Astrocyte of the cerebellum (primary cell): ENCODE measurements around the gene PRKN.
A peak's percentile ranks its signal among the peaks of the same experiment; 100 is the strongest.

Experiments used
- DNase-seq: peaks from one replicate; pipeline ENCODE4 v3.0.0-alpha.2; 2011; ENCODE audit warnings: low read depth
- H3K4me3 ChIP-seq: 2 replicates; pipeline ENCODE4 v1.5.1; 2011; ENCODE audit warnings: mild to moderate bottlenecking, low read depth, low read length, moderate library complexity
- in situ Hi-C: cut with HindIII; loops from 2 replicates; pipeline ENCODE4 v1.10.0; 2017; ENCODE audit warnings: low sequenced_read_pairs
- TF ChIP-seq, protein P1 (sequence below): IDR thresholded peaks from 2 replicates; pipeline ENCODE4 v1.5.1; 2012; ENCODE audit warnings: low read length, low read depth, moderate library complexity, mild to moderate bottlenecking; ENCODE audit errors: missing control alignments

Gene PRKN

DNA sequence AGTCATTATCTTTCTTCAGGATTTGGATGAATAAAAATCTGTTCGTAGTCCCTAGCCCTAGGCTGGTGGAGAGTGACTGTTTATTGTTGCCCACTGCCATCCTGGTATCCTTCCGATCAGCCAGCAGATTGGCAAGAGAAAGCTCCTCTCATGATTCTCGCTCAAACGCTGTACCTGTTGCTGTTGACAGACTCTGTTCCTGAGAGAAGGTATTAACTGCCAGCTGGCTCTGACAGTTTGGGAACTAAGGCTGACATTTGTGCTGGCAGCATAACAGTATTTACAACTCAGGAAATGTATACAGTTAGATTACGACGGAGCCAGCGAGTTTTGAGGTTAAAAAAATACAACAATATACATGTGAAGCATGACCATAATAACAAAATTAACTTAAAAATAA is 674.5 kb downstream of the PRKN start:
- no peak for DNase-seq
- in situ Hi-C loops: no loop called here
- no peak overlapping the region for H3K4me3 ChIP-seq
- TF ChIP-seq, protein P1, sequence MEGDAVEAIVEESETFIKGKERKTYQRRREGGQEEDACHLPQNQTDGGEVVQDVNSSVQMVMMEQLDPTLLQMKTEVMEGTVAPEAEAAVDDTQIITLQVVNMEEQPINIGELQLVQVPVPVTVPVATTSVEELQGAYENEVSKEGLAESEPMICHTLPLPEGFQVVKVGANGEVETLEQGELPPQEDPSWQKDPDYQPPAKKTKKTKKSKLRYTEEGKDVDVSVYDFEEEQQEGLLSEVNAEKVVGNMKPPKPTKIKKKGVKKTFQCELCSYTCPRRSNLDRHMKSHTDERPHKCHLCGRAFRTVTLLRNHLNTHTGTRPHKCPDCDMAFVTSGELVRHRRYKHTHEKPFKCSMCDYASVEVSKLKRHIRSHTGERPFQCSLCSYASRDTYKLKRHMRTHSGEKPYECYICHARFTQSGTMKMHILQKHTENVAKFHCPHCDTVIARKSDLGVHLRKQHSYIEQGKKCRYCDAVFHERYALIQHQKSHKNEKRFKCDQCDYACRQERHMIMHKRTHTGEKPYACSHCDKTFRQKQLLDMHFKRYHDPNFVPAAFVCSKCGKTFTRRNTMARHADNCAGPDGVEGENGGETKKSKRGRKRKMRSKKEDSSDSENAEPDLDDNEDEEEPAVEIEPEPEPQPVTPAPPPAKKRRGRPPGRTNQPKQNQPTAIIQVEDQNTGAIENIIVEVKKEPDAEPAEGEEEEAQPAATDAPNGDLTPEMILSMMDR: no peak

DNA sequence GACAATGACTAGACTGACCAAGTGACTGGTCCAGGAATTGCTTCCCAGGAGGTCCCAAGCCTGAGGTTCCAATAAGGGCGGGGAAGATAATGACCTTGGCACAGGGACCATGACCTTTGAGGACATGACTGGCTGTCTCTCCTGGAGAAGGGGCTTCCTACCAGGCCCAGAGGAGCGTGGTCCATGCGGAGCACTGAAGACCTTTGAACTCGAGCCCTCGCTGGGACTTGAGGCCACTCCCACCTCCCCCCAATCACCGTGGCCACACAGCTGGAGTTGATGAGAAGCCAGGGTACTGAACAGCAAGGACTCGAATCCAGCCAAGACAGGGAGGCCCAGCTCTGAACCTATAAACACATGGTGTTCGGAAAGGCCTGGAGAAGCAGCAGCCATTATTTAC is 677.0 kb downstream of the PRKN start:
- H3K4me3 ChIP-seq: no peak overlapping the region
- TF ChIP-seq, protein P1: no peak
- in situ Hi-C loops: no loop called here
- DNase-seq: no peak

DNA sequence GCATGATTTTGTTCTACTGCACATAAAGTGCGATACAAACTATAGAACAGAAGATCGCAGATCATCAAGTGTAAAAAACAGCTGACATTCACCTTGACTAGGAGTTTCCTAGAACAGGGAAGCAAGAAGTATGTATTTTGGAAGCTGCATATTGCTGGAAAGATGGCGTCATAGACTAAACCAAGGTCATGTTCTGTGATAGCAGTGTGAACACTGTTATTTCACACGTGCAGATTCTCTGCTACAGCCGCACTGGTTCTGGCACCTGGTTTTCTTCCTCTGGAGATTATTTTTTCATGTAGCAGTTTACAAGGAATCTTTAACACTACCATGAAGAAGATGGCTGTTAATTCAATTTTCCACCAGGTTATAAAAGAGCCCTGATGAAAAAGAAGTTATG is 681.2 kb downstream of the PRKN start:
- in situ Hi-C loops: no loop called here
- H3K4me3 ChIP-seq: no peak overlapping the region
- TF ChIP-seq, protein P1: no peak
- no peak for DNase-seq

DNA sequence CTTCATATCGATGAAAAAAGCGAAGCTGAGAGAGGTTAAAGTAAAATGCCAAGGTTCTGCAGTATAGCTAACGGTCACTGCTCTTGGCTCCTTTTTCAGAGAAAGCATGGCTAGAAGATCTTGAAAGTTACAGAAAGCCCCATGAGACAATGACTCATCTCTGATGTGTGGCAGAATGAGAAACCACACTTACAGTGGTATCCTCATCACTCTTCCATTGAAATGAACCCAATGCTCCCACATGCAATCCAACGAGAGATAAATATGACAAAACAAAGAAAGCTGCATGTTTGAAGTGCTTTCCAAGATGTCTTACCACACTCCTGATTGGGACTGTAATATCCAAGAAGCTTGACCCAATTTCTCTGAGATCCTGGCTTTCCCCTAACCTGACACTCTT is 694.9 kb downstream of the PRKN start:
- in situ Hi-C loops: no loop called here
- no peak overlapping the region for H3K4me3 ChIP-seq
- TF ChIP-seq, protein P1: no peak
- DNase-seq: peak; percentile 65

DNA sequence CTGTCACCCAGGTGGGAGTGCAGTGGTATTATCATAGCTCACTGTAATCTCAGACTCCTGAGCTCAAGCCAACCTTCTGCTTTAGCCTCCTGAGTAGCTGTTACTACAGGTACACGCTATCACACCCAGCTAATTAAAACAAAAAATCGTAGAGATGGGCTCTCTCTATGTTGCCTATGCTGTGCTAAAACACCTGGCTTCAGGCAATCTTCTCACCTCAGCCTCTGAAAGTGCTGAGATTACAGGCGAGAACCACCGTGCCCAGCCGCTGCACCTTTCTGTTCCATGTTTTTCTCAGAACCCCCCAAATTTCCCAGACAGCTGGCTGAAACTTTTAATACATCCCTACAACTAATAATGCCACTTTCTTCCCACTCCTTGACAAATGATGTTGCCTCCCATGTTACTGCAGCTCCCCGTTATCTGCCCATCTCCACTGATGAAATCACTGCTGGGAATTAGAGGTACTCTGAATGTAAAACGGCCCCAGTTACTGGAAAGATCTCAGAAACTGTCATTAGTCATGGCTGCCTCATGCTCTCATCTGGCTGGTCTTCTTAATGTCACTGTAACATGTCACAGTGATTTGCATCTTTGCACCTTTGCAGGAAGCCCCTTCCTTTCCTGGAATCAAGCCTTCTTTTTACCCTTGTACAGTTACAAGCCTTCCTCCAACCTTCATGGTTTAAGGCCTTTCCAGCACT is 697.5 kb downstream of the PRKN start:
- in situ Hi-C loops: no loop called here
- no peak for DNase-seq
- TF ChIP-seq, protein P1: no peak
- H3K4me3 ChIP-seq: no peak overlapping the region

DNA sequence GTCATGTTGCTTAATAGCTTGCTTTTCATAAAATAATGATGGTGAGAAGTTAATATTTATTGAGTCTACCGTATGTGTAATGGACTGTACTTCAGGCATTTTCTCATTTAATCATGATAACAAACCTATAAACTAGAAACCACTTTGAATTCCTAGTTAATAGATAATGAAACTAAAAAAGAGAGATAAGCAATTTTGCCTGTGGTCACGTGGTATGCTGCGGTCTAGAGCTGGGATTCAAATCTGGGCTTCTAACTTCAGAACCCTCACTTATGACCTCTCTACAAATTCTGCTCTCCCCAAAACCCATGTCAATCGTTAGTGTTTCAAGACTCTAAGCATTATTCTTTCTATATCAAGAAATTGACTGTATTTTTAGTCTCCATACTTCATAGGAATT is 700.7 kb downstream of the PRKN start:
- no peak overlapping the region for H3K4me3 ChIP-seq
- in situ Hi-C loops: no loop called here
- DNase-seq: no peak
- TF ChIP-seq, protein P1: no peak
